NB4 (cell line): ENCODE results near the gene DAGLB.

Source experiments
- POLR2A ChIP-seq: IDR thresholded peaks from 2 replicates; pipeline ENCODE4 v1.6.1; 2011; ENCODE audit warnings: mild to moderate bottlenecking; ENCODE audit not compliant: insufficient read length; ENCODE audit errors: extremely low read depth
- TF ChIP-seq, protein P1 (sequence below): IDR thresholded peaks from 2 replicates; pipeline ENCODE4 v1.6.1; 2011; ENCODE audit warnings: low read depth, low read length
- TF ChIP-seq, protein P2 (sequence below): IDR thresholded peaks from one replicate; pipeline ENCODE4 v1.5.1; 2012; ENCODE audit warnings: low read depth, low read length

DNA sequence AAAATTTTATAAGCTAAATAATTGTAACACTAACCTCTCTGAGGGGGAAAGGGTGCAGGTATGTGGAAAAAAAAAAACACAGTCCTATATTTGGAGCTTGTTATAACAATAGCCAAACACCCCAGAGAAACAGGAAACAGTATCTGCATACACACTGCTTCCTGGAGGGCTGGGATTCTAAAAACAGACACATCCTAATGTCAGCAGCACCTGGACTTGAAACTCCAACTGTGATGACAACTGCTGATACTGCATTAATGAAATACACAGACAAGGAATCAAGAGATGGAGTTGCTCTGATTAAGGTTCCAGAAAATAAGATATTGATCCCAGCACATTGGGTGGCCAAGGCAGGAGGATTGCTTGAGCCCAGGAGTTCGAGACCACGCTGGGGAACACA, 9.3 kb downstream of the DAGLB start:
- TF ChIP-seq, protein P1, sequence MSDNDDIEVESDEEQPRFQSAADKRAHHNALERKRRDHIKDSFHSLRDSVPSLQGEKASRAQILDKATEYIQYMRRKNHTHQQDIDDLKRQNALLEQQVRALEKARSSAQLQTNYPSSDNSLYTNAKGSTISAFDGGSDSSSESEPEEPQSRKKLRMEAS = no peak
- TF ChIP-seq, protein P2, sequence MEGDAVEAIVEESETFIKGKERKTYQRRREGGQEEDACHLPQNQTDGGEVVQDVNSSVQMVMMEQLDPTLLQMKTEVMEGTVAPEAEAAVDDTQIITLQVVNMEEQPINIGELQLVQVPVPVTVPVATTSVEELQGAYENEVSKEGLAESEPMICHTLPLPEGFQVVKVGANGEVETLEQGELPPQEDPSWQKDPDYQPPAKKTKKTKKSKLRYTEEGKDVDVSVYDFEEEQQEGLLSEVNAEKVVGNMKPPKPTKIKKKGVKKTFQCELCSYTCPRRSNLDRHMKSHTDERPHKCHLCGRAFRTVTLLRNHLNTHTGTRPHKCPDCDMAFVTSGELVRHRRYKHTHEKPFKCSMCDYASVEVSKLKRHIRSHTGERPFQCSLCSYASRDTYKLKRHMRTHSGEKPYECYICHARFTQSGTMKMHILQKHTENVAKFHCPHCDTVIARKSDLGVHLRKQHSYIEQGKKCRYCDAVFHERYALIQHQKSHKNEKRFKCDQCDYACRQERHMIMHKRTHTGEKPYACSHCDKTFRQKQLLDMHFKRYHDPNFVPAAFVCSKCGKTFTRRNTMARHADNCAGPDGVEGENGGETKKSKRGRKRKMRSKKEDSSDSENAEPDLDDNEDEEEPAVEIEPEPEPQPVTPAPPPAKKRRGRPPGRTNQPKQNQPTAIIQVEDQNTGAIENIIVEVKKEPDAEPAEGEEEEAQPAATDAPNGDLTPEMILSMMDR = no peak
- TF ChIP-seq POLR2A = no peak
